ENCODE measurements around the gene FAM171A2. TPM values are rescaled to one million over a fixed set of nuclear protein-coding genes. Genes with fewer than 3 reads are reported as not detected.
"Not testable (repeated sequence)": the region's sequence is repeated elsewhere in the genome, so short reads cannot be mapped to it uniquely, and the experiment has no call there.

FAM171A2 gene
- total and polyA plus RNA-seq, 12 donors: 0.13 to 5.4 (median 2.3) TPM

DNA sequence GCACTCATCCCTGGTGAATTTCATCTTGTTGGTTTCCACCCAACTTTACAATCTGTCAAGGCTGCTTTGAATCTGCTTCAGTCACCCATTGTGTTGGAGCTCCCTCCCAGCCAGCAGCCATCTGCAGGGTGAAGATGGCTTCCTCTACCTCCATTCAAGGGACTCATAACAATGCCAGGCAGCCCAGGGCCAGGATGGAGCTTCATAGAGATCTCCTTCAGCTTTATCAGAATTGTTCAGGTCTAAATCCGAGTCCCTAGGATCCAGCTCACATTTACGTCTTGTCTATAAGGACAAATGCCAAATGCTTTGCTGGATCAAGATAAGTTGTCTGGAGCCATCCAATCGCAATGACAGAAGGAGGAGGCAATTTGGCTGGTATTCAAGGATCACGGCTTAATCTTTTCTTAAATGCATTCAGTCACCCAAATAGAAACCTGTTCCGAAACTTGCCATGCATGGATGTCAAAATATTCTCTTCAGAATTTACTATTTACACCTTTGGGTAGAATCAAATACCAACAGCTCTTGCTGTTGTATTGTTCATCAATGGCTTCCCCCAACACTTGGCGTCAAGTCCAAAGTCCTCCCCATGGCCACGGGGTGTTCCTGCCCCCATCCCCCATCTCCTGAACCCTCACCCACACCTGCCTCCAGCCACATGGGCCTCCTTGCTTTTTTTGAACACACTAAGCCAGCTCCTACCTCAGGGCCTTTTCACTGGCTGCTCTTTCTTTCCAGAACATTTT, 3.8 kb upstream of the FAM171A2 start:
- TF ChIP-seq CTCF (IDR thresholded peaks at IDR 0.05) (no peak), POLR2A (IDR thresholded peaks at IDR 0.05) (no peak)
- Histone ChIP-seq H3K4me3 (no peak overlapping the region), H3K27me3 (no peaks in the 10 kb centered on the region), H3K9me3 (replicated peaks in 1 of 3) (no peaks in the 10 kb centered on the region), H3K36me3 (replicated peaks in 1 of 2) (no peaks in the 10 kb centered on the region), H3K27ac (no peak overlapping the region), H3K4me1 (replicated peaks in 1 of 2) (peaks cover 5 to 10% of the 10 kb centered on the region in 2 donors)
- 49 to 59% (median 52%) methylated on average over 7 of the region's 7 CpGs for WGBS, 4 donors
- intact Hi-C loops (cut with DNase I): no loop called here
- DNase-seq: no peak

DNA sequence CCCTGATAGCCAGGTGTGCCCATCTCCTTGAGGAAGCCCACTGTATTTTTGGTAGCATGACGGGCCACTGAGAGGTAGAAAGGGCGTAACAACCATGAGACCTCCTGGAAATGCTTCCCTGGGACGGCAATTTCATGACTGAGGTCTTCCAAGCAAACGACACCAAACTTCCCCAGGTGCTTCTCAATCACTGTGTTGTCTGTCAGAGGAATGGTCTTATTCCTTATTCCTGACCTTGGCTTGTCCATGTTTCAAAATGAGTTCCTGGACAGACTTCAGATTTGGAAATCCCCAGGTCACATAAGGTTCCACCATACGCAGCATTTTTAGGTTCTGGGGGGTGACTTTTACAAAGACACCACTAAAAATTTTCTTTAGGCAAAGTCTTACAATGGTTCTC, 1.4 kb upstream of the FAM171A2 start:
- intact Hi-C loops (cut with DNase I); H3K27me3 ChIP-seq; H3K27ac ChIP-seq; H3K9me3 ChIP-seq (replicated peaks in 1 of 3); DNase-seq; H3K4me3 ChIP-seq; H3K36me3 ChIP-seq (replicated peaks in 1 of 2): not testable (repeated sequence)
- H3K4me1 ChIP-seq (replicated peaks in 1 of 2): peaks cover 5 to 10% of the 10 kb centered on the region in 2 donors
- 66 to 93% (median 78%) methylated on average over 4 to 5 of the region's 5 CpGs for WGBS, 4 donors

GRCh38 chr17:44362949-44363612, 572 bp downstream of the FAM171A2 start:
- WGBS, 4 donors: 1 to 20% (median 2%) methylated on average over 2 to 45 of the region's 45 CpGs; no CpG with 5 or more reads in 1 of the 4 donors
- Histone ChIP-seq H3K4me3 (peak overlapping the region in 2 of 4 donors; percentile 37 to 80), H3K4me1 (replicated peaks in 1 of 2) (peaks cover 5 to 10% of the 10 kb centered on the region in 2 donors), H3K27ac (peak overlapping the region in 1 of 5 donors; percentile 26), H3K36me3 (replicated peaks in 1 of 2) (no peaks in the 10 kb centered on the region), H3K27me3 (no peaks in the 10 kb centered on the region), H3K9me3 (replicated peaks in 1 of 3) (no peaks in the 10 kb centered on the region)
- intact Hi-C loops (cut with DNase I): no loop called here
- TF ChIP-seq CTCF (IDR thresholded peaks at IDR 0.05) (no peak), POLR2A (IDR thresholded peaks at IDR 0.05) (no peak)
- no peak for DNase-seq

- 10 to 40% (median 30%) methylated on average over 2 to 11 of the region's 11 CpGs for WGBS, 4 donors
- peak overlapping the region in 1 of 4 donors; percentile 80 for H3K4me3 ChIP-seq
- H3K4me1 ChIP-seq (replicated peaks in 1 of 2): peaks cover 5 to 10% of the 10 kb centered on the region in 2 donors
- no peaks in the 10 kb centered on the region for H3K27me3 ChIP-seq
- no peak overlapping the region for H3K27ac ChIP-seq
- H3K36me3 ChIP-seq (replicated peaks in 1 of 2): no peaks in the 10 kb centered on the region
- intact Hi-C loops (cut with DNase I): no loop called here
- no peak for DNase-seq
- no peaks in the 10 kb centered on the region for H3K9me3 ChIP-seq (replicated peaks in 1 of 3)
- no peak for TF ChIP-seq POLR2A (IDR thresholded peaks at IDR 0.05)
- no peak for TF ChIP-seq CTCF (IDR thresholded peaks at IDR 0.05)
These were observed 1.1 kb downstream of the FAM171A2 start for GRCh38 chr17:44362459-44362948.
